ENCODE data around the gene SUMO3.

Gene SUMO3

DNA sequence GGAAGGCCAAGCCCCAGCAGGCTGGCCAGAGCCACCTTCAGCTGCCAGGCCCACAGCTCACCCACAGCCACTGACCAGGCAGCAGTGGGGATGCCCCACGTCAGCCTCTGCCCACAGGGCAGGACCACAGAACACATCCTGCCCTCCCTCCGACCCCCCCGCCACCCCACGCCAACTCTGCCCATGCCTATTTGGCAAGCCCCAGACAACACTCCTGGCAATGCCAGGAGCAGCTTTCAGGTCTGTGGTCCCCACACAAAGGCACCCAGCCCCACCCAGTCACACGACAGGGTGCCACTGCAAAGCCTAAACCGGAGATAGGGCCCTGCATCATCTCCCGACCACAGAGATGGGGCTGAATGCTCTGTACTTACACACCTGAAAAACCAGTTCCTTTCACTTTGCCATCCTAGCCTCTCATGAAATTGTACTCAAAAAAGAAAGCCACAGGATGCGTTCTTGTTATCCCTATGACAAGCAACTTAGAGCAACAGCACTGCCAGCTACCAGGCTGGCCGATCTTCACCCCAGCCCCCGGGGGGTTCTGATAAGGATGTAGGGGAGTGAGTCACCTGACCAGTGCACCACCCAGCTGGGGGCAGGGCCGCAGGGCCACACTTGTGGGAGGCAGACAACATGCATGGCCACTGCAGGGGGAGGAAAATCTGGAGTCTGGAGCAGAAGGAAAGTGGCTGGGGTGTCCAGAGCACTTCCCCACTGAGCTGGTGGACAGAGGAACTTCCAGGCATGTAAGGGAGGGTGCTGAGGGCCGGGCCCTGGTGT, 52.4 kb downstream of the SUMO3 start:
- peak in 3 of 10 donors; percentile 37 to 51 (median 39) for DNase-seq
- intact Hi-C loops (cut with DNase I), result no loop called here

DNA sequence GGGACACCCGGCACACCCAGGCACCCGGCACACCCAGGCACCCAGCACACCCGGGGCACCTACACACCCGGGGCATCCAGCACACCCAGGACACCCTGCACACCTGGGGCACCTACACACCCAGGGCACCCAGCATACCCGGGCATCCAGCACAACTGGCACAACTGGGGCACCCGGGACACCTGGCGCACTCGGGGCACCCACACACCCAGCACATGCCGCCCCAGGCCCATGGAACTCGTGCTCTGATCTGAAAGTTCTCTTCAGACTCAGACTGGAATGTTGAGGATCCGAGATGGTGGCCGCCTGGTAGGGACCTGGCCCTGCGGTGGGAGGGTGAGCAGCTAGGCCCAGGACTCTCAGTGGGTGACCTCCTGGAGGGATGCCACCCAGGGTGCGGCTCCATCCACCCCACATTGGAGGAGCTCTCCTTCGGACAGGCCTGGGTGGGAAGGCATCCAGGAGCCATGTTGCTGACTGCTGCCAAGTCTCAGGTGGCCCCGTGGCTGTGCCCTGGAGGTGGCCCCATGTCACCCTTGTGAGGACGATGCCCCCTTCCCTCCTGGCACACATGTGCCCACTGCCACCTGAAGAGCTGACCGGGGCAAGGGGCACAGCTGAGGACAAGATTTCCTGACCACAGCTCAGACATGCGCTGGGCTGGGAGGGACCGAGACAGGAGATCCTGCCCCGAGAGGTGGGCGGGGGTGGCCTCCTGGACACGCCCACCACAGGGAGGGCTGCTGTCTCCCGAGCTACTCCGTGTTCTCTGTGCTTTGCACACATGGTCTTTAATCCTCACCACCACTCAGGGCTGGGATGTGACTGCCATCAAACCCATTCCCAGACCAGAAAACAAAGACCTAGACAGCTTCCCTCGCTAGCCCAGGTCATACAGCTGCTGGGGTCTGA, 53.3 kb downstream of the SUMO3 start:
- intact Hi-C loops (cut with DNase I), result no loop called here
- peak in 4 of 10 donors; percentile 26 to 83 (median 69) for DNase-seq

DNA sequence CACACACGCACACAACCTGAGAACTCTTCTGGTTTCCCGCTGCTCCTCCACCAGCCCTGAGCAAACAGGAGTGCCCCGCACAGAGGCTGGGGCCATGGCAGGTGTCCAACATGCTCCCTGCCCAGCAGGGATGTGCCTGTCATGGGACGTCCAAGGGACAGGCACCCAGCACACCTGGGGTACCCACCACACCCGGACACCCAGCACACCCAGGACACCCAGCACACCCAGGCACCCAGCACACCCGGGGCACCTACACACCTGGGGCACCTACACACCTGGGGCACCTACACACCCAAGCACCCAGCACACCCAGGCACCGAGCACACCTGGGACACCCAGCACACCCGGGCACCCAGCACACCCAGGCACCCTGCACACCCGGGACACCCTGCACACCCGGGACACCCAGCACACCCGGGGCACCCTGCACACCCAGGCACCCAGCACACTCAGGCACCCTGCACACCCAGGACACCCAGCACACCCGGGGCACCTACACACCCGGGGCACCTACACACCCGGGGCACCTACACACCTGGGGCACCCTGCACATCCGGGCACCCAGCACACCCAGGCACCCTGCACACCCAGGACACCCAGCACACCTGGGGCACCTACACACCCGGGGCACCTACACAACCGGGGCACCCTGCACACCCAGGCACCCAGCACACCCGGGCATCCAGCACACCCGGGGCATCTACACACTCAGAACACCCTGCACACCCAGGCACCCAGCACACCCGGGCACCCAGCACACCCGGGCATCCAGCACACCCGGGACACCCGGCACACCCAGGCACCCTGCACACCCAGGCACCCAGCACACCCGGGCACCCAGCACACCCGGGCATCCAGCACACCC, 54.2 kb downstream of the SUMO3 start:
- DNase-seq, result peak in 3 of 10 donors; percentile 50 to 79 (median 79)
- intact Hi-C loops (cut with DNase I), result no loop called here

DNA sequence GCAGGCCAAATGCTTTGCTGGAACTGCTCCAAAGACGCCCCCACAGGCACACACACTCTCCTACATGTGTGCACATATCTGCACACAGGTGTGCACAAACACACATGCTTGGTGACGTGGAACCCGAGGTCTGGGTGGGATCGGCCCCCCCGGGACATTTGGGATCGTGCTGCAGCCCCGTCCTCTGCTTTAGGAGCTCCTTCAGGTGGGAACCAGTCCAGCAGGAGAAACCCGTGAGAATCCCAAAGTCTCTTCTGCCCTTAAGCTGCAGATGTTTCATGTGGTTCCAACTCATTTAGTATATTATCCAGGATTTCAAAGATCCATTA, 54.8 kb downstream of the SUMO3 start:
- DNase-seq, result peak in 1 of 10 donors; percentile 27
- intact Hi-C loops (cut with DNase I), result no loop called here

DNA sequence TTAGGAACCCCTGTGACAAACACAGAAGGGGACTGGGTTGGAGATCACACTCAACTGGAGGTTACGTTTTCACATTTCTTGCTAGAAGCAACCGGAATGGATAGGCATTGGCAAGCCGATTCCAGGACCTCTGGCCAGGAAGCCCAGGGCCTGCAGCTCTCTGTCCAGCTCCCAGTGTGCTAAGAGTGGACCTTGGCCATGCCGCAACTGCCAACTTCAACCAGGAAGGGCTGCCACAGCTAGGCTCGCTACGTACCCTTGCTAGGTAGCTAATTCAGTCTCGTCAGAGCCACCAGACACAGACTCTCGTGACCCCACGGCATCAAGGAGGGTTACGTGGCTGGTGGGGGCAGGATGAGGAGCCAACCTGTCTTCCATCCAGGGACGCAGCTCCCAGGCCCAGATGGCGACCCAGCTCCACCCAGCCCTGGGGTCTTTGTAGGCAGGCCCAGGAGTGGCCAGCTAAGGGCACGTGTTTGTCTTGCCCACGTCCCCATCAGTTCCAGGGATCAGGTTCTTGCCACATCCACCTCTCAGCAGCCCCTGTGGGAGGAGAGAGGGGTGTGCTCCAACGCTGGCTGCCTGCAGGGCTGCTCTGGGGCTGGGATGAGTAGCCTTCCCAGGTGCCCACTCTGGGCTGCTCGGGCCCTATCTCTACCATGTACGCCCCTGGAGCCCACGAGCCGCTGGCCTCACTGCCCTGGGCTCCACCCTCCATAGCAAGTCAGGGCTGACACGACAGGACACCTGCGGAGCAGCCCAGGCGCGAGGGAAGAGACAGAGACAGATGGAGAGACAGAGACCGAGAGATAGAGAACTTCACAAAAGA, 55.4 kb downstream of the SUMO3 start:
- peak in 2 of 10 donors; percentile 67 to 77 for DNase-seq
- intact Hi-C loops (cut with DNase I), result no loop called here

DNA sequence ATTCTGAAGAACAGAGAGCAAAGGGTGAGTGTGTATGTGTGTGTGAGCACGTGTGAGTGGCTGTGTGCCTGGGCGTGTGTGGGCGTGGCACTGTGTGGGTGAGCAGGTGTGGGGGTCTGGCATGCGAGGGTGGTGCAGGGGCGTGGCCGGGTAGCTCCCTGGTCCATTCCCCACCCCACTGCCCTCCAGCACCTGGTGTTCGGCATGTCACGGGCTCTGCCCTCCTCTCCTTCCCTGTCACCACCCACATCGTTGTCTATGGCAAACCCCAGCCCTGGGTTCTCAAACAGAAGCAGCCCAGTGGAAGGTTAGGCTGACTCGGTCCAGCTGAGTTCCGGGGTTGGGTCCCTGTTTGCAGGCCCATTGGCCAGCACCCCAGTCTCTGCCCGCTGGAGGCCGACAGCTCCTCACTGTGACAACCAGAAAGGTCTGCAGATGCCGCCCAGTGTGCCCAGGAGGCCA, 56.1 kb downstream of the SUMO3 start:
- peak in 1 of 10 donors; percentile 69 for DNase-seq
- intact Hi-C loops (cut with DNase I), result no loop called here

DNA sequence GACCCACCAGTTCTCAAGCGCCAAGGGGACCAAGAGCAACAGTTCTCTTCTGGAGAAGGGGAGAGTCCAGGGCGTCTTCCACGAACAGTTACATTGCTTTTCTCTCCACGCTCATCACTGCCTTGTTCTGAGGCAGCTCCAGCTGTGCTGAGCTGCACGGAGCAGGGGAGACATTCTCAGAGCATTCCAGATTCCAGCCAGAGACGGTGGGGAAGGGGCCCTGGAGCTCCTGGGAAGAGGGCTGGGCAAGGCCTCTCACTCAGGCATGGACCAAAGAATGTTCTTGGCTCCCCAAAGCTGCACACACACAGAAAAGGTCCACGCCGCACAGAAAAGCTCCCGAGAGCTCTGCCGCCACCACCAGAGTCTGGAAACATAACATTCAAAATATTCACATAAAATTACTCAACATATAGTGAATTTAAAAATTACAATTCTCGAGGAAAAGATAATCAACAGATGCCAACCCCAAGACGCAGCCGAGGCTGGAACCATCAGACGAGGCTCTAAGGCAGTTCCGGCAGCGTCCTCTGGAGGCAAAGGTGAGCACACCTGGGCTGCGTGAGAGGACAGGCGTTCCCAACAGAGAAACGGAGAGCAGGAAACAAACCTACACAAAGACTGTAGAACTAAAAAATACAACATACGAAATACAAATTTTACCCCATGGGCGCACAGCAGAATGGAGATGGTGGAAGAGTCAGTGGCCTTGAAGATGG, 56.7 kb downstream of the SUMO3 start:
- DNase-seq, result peak in 1 of 10 donors; percentile 30
- intact Hi-C loops (cut with DNase I), result no loop called here

DNA sequence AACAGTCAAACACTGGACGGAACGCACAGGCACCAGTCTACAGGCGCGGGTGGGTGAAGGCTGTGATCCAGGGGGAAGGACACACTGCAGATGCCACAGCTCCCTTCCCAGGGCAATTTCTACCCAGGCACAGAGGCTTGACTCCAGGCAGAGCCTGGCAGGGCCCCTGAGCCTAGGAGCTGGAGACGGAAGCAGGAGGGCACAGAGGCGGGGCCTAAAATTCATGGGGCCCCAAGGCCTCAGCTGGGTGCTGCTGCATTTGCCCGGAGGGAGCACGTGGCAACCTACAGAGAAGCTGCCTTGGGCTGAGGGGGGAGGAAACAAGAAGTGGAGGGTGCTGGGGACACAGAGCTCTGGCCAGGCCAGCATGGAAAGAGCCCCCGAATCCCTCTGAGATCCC, 57.5 kb downstream of the SUMO3 start:
- DNase-seq, result peak in 2 of 10 donors; percentile 51 to 68
- intact Hi-C loops (cut with DNase I), result no loop called here

DNA sequence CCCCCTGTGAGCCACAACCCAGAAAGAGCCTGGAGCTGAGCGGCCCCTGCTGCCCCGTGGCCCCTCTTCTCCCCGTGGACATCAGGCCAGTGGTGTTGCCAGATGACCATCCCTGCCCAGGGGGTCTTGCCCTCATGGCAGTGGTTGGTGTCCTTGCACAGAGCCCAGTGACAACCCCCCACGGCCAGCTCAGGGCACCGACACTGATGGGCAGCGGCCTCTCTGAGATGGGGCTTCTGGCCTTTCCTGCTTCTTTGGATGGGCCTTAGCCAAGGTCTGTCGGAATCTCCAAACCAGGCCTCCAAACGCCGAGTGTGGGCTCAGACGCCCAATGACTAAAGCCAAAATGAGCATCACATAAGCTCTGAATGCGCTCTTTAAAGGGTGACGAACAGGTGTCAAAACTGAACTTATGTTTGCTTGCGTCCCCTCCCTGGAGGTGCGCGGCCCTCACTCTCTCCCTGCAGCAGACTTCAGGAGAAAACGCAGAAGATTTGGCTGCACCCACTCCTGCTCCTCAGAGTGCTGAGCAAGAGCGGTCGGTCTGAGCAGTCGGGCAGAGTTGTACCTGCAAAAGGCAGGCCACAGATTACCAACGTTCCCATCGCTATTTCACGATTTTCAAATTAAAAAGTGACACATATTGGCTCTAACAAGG, 58.1 kb downstream of the SUMO3 start:
- intact Hi-C loops (cut with DNase I), result no loop called here
- DNase-seq, result peak in 2 of 10 donors; percentile 39 to 40

DNA sequence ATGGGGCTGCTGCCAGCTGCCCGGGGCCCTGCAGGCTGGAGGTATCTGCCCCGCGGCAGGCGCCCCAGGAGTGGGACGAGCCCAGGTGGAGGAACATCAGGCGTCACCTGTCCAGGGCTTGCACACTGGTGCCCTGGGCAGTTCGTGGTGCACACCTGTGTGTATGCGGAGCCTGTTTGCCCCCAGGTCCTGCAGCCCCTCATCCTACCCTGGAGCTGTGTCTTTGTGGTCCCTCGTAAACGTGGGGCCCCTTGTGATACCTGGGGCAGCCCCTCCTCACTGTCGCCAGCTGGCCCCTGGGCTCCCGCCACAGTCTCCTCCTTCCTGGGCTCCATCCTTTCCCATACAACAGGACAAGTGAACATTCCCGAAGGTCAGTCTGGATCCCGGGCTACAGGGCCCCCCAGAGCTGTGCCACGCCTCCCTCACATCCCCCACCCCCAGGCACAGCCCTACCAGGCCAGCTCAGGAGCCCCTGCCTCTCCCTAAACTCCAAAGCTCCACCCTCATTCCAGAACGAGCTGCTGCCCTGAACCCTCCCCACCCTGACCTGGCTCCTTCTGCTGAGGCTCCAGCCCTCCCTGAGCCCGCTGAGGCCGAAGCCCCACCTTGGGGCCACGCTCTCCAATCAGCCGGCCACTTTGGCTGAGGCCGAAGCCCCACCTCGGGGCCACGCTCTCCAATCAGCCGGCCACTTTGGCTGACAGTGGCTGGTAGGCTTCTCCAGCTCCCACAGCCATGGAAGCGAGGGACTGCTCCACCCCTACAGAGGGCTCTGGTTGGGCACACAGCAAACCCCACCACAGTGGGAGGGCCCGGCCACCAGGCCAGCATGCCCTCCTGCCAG, 58.9 kb downstream of the SUMO3 start:
- DNase-seq, result peak in 3 of 10 donors; percentile 40 to 82 (median 78)
- intact Hi-C loops (cut with DNase I), result no loop called here

DNA sequence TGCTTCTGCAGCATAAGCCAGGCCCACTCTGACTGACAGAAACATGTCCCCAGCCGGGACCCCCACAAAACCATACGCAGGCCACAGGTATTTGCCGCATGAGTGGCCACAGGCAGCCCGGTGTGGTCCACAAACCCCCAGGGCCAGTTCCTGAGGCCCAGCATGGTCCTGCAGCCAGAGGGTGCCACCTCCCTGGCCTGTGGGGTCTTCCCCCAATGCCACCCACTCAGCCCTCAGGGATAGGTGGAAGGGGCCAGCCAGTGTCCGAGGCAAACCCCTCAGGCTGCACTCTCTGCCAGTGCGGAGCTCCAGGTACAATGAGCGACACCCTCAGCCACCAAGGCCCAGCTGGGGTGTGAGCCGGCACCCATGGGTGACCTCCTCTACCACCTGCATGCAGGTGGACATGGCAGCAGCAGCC, 59.7 kb downstream of the SUMO3 start:
- intact Hi-C loops (cut with DNase I), result no loop called here
- DNase-seq, result peak in 3 of 10 donors; percentile 42 to 75 (median 69)

DNA sequence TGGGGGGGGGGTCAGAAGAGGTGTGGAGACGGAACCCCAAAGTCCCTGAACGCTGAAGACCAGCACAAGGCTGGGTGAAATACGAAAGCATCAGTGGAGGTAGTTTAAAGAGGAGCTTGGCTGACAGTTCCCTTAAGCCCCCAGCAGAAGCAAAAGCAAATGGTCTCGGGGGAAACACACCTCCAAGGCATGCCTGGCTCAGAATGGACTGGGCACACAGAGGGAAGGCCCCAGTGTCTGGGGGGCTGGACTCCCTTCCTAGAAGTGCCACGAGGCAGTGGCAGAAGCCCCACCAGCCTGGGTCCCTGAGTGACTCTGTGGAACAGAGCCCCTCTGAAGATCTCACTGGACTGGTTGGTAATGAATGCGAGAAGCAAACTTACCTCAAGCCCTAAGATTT, 60.1 kb downstream of the SUMO3 start:
- intact Hi-C loops (cut with DNase I), result no loop called here
- peak in 1 of 10 donors; percentile 14 for DNase-seq

DNA sequence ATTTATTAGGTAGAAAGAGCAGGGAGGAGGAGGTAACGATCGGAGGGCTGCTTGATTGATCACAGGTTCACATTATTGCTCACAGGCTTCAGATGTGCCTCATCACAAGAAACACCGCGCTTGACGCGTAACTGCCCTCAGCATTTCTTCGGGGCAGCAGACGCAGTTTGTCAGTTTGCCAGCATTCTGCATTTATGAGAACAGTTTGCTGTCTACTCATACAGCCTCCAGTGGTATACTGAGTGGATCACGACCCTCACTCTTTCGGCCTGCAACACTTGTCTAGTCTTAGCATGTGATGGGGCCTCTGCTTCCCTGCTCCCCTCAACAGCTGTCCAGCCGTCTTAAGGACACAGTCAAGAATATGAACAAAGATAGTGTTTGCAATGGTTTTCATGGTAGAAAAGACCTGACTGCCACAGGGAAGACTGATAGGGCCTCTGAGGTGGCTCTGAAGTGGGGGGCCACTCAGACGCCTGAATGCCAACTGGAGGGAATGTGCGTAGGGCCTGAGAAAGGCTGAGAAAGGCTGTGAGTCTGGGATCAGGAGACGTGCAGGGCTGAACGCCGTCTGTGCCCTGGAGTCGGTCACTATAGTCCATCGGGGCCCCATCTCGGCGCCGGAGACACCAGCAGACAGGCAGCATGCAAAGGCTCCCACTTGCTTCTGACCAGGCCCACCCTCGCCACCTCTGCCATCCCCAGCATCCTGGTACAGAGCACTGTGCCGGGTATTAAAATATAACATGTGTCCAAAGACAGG, 61.3 kb downstream of the SUMO3 start:
- intact Hi-C loops (cut with DNase I), result no loop called here
- peak in 3 of 10 donors; percentile 40 to 63 (median 61) for DNase-seq

Measured in posterior cingulate gyrus (tissue), 11 donors.